OCI-LY1 (cell line): ENCODE results near the gene S100A1.

ENCODE experiments used
- H2AFZ ChIP-seq: fragments of 200-600 bp; sonication (generic), shearing (Covaris generic); 2 replicates; pipeline ENCODE4 v1.6.0; 2014; ENCODE audit warnings: antibody characterized with exemption, mild to moderate bottlenecking, low read length
- H3F3A ChIP-seq: fragments of 200-600 bp; sonication (generic), shearing (Covaris generic); 2 replicates; pipeline ENCODE4 v1.6.0; 2014; ENCODE audit warnings: mild to moderate bottlenecking, antibody characterized with exemption, low read length, moderate library complexity; ENCODE audit not compliant: insufficient read depth
- H3K27ac ChIP-seq: fragments of 200-600 bp; sonication (generic); 2 replicates; pipeline ENCODE4 v1.5.1; 2014; ENCODE audit warnings: low read length, mixed run types, mild to moderate bottlenecking, low read depth; ENCODE audit not compliant: poor library complexity, severe bottlenecking
- H3K27me3 ChIP-seq: fragments of 200-600 bp; sonication (generic); 2 replicates; pipeline ENCODE4 v1.6.0; 2014; ENCODE audit warnings: antibody characterized with exemption, mild to moderate bottlenecking, low read length, moderate library complexity; ENCODE audit not compliant: insufficient read depth
- H3K36me3 ChIP-seq: fragments of 200-600 bp; sonication (generic); 2 replicates; pipeline ENCODE4 v1.6.1; 2014; ENCODE audit warnings: mild to moderate bottlenecking, antibody characterized with exemption, low read length, moderate library complexity, mixed read lengths; ENCODE audit not compliant: insufficient read depth
- H3K4me1 ChIP-seq: fragments of 200-600 bp; sonication (generic); 2 replicates; pipeline ENCODE4 v1.5.1; 2014; ENCODE audit warnings: mild to moderate bottlenecking, low read length, moderate library complexity; ENCODE audit not compliant: insufficient read depth, severe bottlenecking
- H3K4me2 ChIP-seq: fragments of 200-600 bp; sonication (generic), shearing (Covaris generic); 2 replicates; pipeline ENCODE4 v1.6.1; 2014; ENCODE audit warnings: low read length
- H3K4me3 ChIP-seq: fragments of 200-600 bp; sonication (generic); 2 replicates; pipeline ENCODE4 v1.5.1; 2014; ENCODE audit warnings: low read length, low read depth, mild to moderate bottlenecking, mixed read lengths; ENCODE audit not compliant: poor library complexity, severe bottlenecking
- H3K79me2 ChIP-seq: fragments of 200-600 bp; shearing (Covaris generic); 2 replicates; pipeline ENCODE4 v1.6.1; 2016; ENCODE audit warnings: mixed run types, low read length, mixed read lengths; ENCODE audit not compliant: insufficient read depth
- H3K9ac ChIP-seq: fragments of 200-600 bp; sonication (generic), shearing (Covaris generic); 2 replicates; pipeline ENCODE4 v1.6.1; 2014; ENCODE audit warnings: mild to moderate bottlenecking, low read length, mixed read lengths
- H3K9me2 ChIP-seq: fragments of 200-600 bp; sonication (generic), shearing (Covaris generic); 2 replicates; pipeline ENCODE4 v1.6.1; 2014; ENCODE audit warnings: low read depth, mild to moderate bottlenecking, low read length, mixed read lengths
- H3K9me3 ChIP-seq: fragments of 200-600 bp; shearing (Covaris generic); 2 replicates; pipeline ENCODE4 v1.6.1; 2014; ENCODE audit warnings: low read length, mixed read lengths
- H4K20me1 ChIP-seq: fragments of 200-600 bp; sonication (generic), shearing (Covaris generic); 2 replicates; pipeline ENCODE4 v1.6.0; 2016; ENCODE audit warnings: mild to moderate bottlenecking, low read length; ENCODE audit not compliant: insufficient read depth
- CTCF ChIP-seq: fragments of 200-600 bp; sonication (generic), shearing (Covaris generic); IDR thresholded peaks from 2 replicates; pipeline ENCODE4 v1.5.1; 2017; ENCODE audit warnings: mild to moderate bottlenecking, antibody characterized with exemption, low read length, moderate library complexity, mixed read lengths
- EZH2 ChIP-seq: fragments of 200-600 bp; sonication (generic), shearing (Covaris generic); IDR thresholded peaks from 2 replicates; pipeline ENCODE4 v1.8.0; 2017; ENCODE audit warnings: borderline replicate concordance, mixed run types, mild to moderate bottlenecking, antibody characterized with exemption, low read length, moderate library complexity, mixed read lengths

Gene S100A1

GRCh38 chr1:153597206-153597605 lies 31.0 kb upstream of the S100A1 start:
- Histone ChIP-seq H4K20me1 (no peaks in the 10 kb centered on the region), H3K4me1 (peaks cover 31% of the 10 kb centered on the region), H3K9me3 (no peaks in the 10 kb centered on the region), H3K4me3 (no peak overlapping the region), H3K4me2 (no peak overlapping the region), H3K27ac (no peak overlapping the region), H3K79me2 (no peaks in the 10 kb centered on the region), H3F3A (no peaks in the 10 kb centered on the region), H3K27me3 (no peaks in the 10 kb centered on the region), H2AFZ (no peak overlapping the region), H3K9me2 (no peaks in the 10 kb centered on the region), H3K9ac (no peak overlapping the region), H3K36me3 (no peaks in the 10 kb centered on the region)
- TF ChIP-seq CTCF, result no peak
- TF ChIP-seq EZH2, result no peak

- no peaks in the 10 kb centered on the region for H3F3A ChIP-seq
- H3K9me2 ChIP-seq, result no peaks in the 10 kb centered on the region
- no peaks in the 10 kb centered on the region for H3K27me3 ChIP-seq
- peak overlapping the region; percentile 50 for H3K4me2 ChIP-seq
- H3K9me3 ChIP-seq, result no peaks in the 10 kb centered on the region
- H3K36me3 ChIP-seq, result no peaks in the 10 kb centered on the region
- peak overlapping the region; percentile 11 for H3K4me3 ChIP-seq
- no peak overlapping the region for H2AFZ ChIP-seq
- no peak for TF ChIP-seq EZH2
- no peak for TF ChIP-seq CTCF
- H3K79me2 ChIP-seq, result no peaks in the 10 kb centered on the region
- peaks cover 31% of the 10 kb centered on the region for H3K4me1 ChIP-seq
- peak overlapping the region; percentile 93 for H3K27ac ChIP-seq
- H3K9ac ChIP-seq, result peak overlapping the region; percentile 48; the same call in 1 of the 2 replicates
- no peaks in the 10 kb centered on the region for H4K20me1 ChIP-seq
These were observed 29.7 kb upstream of the S100A1 start for GRCh38 chr1:153598309-153599172.

GRCh38 chr1:153599847-153600246 lies 28.4 kb upstream of the S100A1 start:
- Histone ChIP-seq H3K27ac (peak overlapping the region; percentile 16), H2AFZ (no peak overlapping the region), H3K9me3 (no peaks in the 10 kb centered on the region), H4K20me1 (no peaks in the 10 kb centered on the region), H3F3A (no peaks in the 10 kb centered on the region), H3K9me2 (no peaks in the 10 kb centered on the region), H3K27me3 (no peaks in the 10 kb centered on the region), H3K36me3 (no peaks in the 10 kb centered on the region), H3K79me2 (no peaks in the 10 kb centered on the region), H3K4me2 (no peak overlapping the region), H3K4me3 (no peak overlapping the region), H3K4me1 (peaks cover 31% of the 10 kb centered on the region), H3K9ac (no peak overlapping the region)
- TF ChIP-seq CTCF, result no peak
- TF ChIP-seq EZH2, result no peak
